Right lobe of liver (tissue), 4 donors: ENCODE data around the gene RALGAPB.

Experiments used
- POLR2A ChIP-seq: fragments of 450-650 bp; IDR thresholded peaks from one replicate; pipeline ENCODE4 v1.6.1; 2017; ENCODE audit warnings: antibody characterized with exemption, mild to moderate bottlenecking
- TF ChIP-seq, protein P1 (sequence below), 4 donors: fragments of 200-600 bp in 3 of 4; fragments of 450-650 bp in 1 of 4; IDR thresholded peaks; one replicate each; pipeline versions ENCODE4 v1.5.1 to v1.8.0; 2016 to 2022; ENCODE audit warnings: antibody characterized with exemption in 4 of 4, mild to moderate bottlenecking in 2 of 4
- donor health status: DM: no; HTN: no; CAD: no.
- donor health status: DM: no; HTN: no; CAD: no.
- donor health status: DM: no; HTN: yes; CAD: no.

- TF ChIP-seq, protein P1, sequence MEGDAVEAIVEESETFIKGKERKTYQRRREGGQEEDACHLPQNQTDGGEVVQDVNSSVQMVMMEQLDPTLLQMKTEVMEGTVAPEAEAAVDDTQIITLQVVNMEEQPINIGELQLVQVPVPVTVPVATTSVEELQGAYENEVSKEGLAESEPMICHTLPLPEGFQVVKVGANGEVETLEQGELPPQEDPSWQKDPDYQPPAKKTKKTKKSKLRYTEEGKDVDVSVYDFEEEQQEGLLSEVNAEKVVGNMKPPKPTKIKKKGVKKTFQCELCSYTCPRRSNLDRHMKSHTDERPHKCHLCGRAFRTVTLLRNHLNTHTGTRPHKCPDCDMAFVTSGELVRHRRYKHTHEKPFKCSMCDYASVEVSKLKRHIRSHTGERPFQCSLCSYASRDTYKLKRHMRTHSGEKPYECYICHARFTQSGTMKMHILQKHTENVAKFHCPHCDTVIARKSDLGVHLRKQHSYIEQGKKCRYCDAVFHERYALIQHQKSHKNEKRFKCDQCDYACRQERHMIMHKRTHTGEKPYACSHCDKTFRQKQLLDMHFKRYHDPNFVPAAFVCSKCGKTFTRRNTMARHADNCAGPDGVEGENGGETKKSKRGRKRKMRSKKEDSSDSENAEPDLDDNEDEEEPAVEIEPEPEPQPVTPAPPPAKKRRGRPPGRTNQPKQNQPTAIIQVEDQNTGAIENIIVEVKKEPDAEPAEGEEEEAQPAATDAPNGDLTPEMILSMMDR (IDR thresholded peaks at IDR 0.05) = no peak
- no peak for TF ChIP-seq POLR2A
Measured at GRCh38 chr20:38569747-38570525, 97.3 kb downstream of the RALGAPB start.
